ENCODE data around the gene PTPN14. TPM values are rescaled to one million over a fixed set of nuclear protein-coding genes. Genes with fewer than 3 reads are reported as not detected.

The PTPN14 gene
- total RNA-seq, 1 donor from 2014 or later = 42.4 TPM

DNA sequence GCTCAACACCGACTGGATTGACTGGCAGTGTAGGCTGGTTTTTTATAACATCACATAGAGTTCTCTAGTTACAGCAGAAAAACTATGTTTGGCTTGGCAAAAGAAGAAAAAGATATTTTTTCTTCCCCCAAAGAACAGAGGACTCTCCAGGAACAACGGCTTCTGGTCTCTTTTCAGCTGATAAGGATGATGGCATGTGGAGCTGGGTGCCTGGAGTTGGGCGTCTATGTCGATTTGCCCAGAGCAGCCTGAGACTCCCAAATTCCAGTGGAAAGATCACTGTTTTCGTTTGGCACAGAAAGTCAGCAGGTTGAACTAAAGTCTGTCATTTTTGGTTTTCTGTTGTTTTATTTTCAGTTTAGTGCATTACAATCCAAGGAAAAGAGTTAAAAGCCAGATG, 179.3 kb downstream of the PTPN14 start:
- peak; percentile 39 for DNase-seq (ENCODE audit: low spot score)

DNA sequence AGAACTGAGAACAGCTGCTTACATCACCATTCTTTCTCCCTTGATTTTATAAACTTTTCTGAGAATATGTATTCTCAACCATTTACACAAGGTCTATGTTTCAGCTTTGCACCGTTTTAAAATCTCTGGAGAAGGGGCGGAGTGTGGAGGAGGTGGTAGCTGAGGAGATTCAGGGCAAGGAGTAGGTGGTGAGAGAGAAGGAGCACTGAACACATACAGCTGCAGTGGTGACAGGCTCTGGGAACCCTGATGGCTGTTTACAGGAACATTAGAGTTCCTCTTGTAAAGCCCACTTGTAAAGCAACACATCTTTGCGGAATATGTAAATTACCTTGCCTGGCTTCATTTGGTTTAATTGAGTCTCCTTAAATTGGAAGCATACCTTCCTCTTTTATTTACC, 180.8 kb downstream of the PTPN14 start:
- DNase-seq (ENCODE audit: low spot score) = no peak

DNA sequence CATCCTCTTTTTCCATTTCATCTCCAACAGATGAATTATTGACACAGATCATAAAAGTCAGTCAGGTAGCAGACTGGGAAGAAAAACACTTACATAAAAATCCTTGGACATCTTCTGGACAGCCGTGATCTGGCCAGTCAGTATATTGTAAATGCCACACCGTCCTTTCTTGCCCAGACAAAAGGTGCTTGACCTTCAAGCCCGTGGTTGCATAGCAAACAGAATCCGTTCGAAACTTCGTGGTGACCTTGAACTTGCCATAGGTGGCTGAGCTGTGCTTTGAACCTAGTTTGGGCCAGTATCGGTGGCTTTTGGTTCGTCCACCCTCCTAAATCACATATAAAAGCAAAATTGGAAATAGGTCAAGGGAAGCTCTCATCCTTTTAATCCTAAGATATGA, 182.0 kb downstream of the PTPN14 start:
- DNase-seq (ENCODE audit: low spot score) = no peak

DNA sequence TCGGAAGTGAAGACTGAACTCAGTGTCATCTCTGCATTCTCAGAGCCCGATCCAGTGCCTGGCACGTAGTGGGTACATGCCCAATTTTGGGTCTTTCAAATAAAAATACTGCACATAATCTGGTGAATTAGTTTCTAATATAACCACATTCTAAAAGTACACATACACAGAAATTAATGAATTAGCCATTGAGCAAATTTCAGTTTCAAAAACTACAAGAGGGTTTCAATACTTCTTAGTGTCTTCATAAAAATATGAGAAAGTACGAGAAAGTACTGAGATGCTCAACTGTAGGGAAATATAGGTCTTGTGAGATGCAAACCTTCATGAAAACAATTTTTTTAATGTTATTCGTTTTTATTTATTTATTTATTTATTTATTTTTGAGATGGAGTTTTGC, 183.6 kb downstream of the PTPN14 start:
- no peak for DNase-seq (ENCODE audit: low spot score)

DNA sequence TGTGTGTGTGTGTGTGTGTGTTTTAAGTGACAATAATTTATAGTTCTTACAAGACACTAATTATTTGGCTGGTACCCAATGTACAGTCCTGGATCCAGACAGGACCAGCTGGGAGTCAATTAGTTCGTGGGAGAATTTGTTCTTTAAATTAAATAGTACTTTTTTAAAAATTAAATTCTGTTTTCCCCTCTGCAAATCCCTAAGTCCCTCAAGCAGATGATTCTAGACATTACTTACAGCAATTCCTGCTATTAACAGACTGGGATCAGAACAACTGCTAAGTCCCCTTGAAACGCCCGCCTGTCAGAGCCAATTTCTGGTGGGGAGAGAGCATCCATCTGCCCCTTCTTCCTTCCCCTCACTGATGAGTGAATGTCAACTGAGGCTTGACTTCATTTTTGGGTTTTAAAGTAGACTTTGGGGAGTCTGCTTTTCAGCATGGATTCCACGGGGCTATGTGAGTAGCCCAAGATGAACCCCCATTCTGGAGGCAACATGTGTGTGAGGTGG, 186.6 kb downstream of the PTPN14 start:
- no peak for DNase-seq (ENCODE audit: low spot score)

DNA sequence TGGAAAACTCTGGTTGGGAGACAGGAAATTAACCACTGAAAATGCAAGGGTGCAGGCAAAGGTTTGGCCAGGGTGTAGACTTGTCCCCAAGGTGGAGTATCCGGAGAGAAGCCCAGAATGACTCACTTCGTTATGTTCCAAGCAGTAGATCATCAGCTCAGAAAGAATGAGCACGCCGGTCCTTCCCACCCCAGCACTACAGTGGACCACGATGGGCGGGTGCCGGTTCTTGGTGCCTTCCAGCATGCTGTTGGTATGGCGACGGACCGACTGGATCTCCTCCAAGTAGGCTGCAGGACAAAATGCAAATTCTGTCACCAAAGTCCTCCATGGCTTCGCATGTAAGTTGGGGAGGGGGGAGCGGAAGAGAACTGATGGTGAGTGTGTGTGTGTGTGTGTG, 187.0 kb downstream of the PTPN14 start:
- no peak for DNase-seq (ENCODE audit: low spot score)

DNA sequence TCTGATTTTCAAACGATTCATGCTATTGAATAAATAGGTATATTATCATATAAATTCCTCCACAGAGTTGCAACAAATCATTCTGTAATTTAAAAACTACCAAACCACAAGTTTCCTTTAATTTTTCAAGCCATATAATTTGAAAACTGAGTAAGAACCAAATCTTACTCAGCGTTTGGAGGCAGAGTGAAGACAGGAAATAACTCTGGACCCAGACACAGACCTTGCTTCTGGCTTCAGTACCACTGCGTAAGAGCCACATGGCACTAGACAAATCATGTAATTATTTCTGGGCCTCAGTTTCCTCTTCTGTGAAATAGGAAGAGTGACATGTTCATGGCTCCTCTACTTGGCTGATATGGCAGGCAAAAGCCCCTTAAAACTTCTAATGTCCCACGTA, 188.0 kb downstream of the PTPN14 start:
- DNase-seq (ENCODE audit: low spot score) = no peak

DNA sequence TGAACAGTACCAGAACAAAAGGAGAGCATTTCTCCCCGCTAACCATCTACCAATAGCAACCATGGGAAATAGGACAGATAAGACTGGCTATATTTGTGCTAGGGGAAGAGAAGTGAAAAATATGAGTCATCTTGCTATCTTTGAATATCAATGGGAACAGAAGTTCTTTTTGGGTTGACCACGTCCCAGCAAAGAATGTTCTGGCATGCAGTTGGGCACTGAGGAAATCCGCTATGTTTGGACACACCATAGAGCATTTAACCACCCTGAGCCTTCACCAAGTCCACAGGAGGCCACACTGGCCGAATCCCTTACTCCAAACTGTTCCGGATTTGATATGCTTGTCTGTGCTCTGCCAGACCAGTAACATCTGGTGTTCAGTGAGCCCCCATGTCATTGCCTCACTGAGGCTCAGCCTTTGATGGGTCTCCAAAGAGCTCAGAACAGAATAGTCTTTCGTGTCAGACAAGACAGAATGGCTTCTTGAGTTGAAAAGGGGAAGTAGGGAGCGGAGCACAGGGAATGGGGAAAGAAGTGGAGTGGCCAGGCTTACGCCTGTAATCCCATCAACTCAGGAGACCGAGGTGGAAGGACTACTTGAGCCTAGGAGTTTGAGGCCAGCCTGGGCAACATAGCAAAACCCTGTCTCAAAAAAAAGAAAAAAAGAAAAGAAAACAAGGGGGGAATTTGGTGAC, 189.1 kb downstream of the PTPN14 start:
- no peak for DNase-seq (ENCODE audit: low spot score)

DNA sequence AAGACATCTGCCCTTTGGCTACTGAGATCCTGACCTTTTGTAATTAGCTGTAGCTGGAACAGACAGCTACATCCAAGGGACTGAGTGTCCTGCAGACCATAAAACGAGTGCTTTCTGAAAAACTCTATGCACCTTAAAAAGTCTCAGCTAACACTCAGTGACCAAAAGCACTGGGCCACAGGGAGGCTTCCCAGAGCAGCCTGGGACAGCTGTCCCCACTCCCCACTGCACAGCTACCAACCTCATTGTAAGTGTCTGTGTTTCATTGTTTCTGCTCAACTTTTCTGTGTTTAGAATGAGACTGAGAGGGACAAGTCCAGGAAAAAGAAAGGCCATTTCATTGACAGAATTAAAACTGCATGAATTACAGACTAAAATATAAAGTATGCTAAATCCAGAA, 189.8 kb downstream of the PTPN14 start:
- DNase-seq (ENCODE audit: low spot score) = no peak

DNA sequence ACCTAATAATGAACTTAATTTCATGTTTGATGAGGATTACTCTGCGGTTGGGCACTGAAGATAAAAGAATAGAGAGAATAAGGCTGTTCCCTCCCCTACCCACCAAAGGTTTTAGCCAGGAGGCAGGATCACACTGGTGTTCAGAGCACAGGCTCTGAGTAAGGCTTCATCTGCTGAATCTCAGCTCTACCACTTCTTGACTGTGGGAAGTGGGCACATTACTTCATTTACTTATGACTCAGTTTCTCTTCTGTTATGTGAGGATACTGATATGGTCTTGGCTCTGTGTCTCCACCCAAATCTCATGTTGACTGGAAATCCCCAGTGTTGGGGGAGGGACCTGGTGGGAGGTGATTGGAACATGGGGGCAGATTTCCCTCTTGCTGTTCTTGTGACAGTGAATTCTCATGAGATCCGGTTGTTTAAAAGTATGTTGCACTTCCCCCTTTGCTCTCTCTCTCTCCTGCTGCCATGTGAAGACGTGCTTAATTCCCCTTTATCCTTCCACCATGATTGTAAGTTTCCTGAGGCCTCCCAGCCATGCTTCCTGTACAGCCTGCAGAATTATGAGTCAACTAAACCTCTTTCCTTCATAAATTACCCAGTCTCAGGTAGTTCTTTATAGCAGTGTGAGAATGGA, 190.8 kb downstream of the PTPN14 start:
- DNase-seq (ENCODE audit: low spot score) = no peak

DNA sequence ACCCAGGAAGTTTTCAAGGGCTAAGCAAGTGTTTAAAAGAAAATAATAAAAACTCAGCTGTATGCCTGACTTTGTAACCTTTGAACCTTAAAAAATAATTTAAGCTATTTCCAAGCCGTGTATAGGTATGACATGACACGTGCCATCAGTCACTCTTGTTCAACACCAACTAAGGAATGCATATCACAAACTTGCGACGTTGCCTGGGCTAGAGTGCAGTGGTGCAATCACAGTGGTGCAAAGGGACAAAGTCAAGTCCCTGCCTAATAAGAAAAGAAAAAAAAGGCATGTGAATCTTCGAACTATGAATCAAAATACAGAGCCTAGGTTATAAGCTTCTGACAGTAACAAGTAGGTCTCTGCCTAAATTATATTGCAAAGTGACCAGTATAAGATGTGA, 191.3 kb downstream of the PTPN14 start:
- no peak for DNase-seq (ENCODE audit: low spot score)

DNA sequence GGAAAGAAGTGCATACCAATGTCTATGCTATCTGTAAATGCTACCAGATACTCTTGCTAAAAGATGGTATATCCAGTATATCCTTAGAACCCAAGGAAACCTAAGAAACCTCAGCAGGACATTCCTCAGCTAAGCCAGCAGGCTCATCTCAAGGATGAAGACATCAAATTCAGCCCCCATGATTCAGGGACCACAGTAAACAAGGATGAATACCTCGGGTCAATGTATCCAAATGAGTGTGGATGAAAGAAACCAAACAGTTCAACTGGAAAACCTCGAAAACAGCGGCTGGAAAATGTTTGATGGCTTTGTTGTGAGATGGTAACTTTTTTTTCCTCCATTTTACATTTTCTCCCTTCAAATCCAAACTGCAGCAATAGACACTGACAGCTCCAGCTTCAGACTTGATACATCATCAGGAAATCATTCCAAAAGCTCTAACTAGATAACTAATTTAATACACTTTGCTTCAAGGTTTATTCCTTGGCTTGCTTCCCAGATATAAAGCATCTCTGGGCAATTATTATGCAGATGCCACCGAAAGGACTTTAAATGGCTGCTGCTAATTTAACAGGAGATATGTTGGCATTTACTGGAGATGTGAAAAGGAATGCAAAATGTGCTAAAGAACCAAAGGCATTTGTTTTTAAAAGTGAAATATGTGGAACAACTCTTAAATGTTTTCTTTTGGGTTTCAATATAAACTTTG, 196.8 kb downstream of the PTPN14 start:
- peak; percentile 79 for DNase-seq (ENCODE audit: low spot score)

DNA sequence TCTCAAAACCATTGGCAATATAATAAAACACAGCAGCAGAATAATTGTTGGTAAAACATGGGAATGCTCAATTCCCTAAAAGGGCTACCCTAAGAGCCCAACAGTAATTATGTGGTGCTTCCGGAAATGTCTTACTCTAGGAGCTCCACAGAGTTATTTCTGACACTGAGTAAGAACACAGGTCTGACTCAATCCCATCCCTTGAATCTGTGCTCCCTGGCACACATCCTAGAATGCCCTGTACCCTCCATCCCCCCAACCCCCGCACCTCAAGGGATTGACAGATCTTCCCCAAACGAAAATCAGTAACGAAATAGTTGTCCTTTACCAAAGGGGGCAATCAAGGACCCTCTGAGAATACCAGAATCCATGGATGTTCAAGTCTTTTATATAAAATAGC, 198.6 kb downstream of the PTPN14 start:
- no peak for DNase-seq (ENCODE audit: low spot score)

DNA sequence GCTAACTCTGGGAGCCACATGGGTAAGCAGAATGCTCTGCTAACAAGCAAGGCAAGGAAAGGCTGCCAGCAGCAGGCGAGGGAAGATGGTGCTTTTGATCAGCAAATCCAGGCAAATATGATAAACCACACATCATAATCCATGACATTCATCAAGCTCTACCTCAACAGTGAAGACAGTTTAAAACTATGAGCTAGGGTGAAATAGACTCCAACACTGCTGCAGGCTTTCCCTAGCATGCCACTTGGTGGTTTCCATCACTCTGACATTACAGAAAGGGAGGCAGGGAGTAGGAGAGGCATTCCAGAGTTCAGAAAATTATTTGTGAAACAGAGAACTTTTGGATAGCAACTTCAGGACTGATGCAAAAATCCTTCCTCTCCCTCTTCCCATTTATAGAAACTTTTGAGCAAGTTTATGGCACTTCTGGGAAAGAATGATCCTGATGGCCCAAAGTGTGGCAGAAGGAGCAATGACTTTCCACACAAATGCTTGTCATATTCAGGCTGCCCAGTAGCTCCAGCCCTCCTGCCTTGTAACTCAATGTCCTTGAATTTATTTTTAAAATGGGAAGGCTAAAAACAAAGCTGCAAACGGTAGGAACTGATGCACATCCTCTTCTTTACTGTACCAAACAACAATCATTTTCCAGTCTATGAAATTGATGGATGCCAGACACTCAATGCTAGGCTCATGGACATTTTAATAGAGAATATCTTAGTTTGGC, 199.7 kb downstream of the PTPN14 start:
- peak; percentile 82 for DNase-seq (ENCODE audit: low spot score)

DNA sequence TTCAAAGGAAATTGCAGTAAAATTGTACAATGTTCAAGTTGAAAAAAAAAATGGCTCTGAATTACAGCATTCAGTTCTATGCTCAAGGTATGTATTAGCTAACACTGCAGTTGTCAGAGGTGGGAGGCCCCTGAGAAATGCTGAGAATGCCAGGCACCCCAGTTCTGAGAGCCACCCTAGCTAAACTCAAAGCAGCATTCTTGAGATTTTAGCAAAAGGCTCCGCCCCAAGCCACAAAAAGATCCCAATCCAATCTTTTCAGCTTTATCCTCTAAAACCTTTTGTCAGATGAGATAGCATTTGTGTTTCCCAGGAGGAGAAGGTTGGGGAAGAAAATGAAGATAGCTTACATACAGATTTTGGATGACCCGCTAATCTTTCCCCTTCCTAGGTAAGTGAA, 201.6 kb downstream of the PTPN14 start:
- peak; percentile 46 for DNase-seq (ENCODE audit: low spot score)

DNA sequence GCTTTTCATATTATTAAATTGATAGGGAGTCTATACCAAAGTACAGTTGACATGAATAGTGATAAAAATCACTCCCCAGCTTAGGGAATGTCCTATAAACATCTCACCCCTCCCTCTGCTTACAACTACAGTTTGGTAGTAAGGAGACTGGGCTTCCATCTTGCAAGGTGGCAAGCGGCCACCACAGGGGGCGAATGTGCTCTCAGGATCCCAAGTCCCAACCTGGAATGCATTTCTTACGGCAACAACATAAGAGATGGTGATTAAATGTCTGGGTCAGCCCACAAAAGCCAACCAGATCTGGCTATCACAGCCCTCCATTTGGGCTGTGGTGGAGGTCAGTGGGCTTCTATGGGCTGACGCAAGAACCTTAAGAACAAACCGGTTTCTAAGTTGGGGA, 202.4 kb downstream of the PTPN14 start:
- DNase-seq (ENCODE audit: low spot score) = no peak

DNA sequence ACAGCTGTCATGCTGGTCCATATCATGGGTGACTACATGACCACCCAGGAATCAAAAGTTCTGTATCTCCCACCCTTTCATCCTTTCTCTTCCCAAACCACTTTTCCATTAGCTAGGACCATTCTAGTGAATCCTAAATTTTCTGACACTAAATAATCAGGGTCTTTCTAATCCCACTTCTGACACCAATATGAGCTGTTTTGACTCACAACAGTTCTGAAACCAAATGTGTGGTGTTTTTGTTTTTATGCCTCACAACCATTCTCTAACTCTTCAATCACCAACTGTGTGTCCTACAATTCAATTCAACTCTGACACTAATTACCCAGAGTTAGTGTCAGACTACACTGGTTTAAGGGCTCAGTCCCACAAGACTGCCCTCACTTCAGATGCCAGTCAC, 206.5 kb downstream of the PTPN14 start:
- no peak for DNase-seq (ENCODE audit: low spot score)

DNA sequence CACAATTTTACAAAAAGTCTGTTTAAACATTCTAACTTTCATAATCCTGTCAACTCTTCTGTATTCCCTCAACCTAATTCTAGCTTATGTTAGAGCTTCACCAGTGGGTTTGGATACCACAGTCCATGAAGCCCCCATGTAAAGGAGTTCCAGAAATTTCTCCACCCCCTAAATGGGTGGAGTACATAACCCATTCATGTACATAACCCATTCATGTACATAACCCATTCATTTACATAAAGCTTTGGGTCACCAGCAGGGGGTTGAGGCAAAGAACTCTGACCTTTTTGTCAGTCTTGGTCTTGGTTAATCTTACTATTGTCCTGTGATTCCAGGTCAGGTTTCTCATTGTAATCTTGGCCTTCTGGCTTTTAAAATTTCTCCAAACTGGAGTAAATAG, 208.9 kb downstream of the PTPN14 start:
- DNase-seq (ENCODE audit: low spot score) = no peak

DNA sequence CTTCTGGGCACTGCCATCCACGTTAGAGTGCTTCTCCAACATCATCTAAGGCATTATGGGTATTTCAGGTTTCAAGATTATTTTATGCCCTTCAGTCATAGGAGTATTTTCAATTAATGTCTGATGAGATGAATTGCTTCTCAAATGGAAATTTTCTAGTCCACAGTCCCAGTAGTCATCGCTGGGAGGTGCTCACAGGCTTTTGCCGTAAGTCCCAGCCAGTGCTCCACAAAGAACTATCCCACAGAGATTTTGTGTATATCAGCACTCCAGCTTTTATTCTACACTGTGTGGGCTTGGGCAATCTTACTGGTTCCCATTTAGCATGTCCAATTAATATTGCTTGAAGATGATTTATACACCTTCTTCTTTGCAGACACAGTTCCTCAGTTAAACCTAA, 209.5 kb downstream of the PTPN14 start:
- no peak for DNase-seq (ENCODE audit: low spot score)

DNA sequence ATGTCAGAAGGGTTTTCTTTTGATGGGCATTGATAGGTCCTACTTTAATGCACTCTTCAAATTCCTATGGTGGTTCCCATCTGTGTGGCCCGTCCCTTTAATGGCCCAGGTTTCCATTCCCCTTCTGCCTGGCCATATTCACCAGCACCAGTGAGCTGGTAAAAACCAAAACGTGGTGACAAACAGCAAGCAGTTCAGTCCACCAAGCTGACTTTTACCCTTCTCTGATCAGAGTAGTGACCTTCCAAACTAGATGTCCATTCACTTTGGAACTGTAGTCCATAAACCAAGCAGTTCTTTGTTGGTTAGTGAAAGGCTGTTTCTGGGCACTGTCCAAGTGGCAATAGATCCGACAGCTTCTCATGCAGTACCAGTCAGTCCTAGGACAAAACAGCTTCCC, 209.9 kb downstream of the PTPN14 start:
- DNase-seq (ENCODE audit: low spot score) = no peak

DNA sequence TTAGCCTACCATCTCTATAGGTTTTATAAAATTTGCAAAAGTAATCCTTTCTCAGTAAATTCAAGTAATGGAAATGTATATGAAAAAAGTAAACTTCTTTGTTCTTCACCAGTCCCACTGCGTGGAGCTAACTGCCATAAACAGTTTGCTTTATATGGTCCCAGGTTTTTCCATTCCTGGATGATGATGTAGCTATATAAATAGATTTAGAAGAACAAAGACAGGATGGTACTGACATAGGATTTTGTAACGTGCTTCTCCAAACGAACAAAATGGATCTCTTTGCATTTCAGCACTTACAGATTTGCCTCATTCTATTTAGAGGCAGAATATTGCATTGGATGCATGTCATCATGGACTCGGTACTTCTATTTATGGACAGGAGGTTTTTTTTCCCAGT, 213.2 kb downstream of the PTPN14 start:
- no peak for DNase-seq (ENCODE audit: low spot score)

DNA sequence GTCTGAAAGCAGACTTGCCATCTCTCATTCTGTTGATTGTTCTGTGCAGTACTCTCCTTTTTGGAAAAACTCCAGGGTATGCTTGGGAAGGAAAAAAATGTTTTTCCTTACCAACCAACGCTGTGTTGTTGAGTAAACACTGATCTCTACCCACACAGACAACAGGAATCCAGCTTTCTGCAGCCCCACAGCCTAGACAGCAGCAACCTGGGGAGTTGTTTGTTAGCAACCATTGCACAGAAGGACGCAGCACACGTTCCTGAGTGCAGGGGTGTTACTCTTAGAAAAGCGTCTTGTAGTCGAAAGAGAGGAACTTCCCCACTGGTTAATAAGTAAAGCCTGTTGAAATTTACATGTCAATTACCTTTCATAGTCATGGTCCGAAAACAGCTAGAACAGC, 213.9 kb downstream of the PTPN14 start:
- DNase-seq (ENCODE audit: low spot score) = no peak

All from umbilical cord (tissue), 2 donors.